GM21786 (cell line): ENCODE measurements around the gene BANP.
"Not testable (repeated sequence)": the region's sequence is repeated elsewhere in the genome, so short reads cannot be mapped to it uniquely, and the experiment has no call there.

ENCODE experiments used
- ATAC-seq: cut with Tn5 transposase; IDR thresholded peaks from one replicate; pipeline ENCODE4 v1.9.1; 2021; ENCODE audit not compliant: unreplicated experiment

BANP gene

DNA sequence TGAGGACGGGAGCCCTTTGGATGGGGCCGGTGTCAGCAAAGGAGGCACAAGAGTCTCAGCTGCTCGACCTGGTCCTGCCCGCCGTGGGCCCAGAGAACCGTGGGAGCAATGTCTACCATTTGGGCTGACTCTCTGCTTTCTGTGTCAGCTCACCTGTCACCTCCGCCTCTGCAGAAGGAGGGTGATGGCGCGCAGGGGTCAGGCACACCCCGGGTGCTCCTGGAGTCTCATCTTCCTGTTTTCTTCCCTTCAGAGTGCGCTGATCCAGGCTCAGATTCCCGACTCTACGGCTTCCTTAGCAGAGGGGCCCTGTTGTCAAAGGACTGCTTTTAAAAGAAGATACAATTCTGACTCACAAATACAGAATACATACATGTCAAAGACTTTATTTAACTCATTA, 167.1 kb downstream of the BANP start:
- no peak for ATAC-seq

DNA sequence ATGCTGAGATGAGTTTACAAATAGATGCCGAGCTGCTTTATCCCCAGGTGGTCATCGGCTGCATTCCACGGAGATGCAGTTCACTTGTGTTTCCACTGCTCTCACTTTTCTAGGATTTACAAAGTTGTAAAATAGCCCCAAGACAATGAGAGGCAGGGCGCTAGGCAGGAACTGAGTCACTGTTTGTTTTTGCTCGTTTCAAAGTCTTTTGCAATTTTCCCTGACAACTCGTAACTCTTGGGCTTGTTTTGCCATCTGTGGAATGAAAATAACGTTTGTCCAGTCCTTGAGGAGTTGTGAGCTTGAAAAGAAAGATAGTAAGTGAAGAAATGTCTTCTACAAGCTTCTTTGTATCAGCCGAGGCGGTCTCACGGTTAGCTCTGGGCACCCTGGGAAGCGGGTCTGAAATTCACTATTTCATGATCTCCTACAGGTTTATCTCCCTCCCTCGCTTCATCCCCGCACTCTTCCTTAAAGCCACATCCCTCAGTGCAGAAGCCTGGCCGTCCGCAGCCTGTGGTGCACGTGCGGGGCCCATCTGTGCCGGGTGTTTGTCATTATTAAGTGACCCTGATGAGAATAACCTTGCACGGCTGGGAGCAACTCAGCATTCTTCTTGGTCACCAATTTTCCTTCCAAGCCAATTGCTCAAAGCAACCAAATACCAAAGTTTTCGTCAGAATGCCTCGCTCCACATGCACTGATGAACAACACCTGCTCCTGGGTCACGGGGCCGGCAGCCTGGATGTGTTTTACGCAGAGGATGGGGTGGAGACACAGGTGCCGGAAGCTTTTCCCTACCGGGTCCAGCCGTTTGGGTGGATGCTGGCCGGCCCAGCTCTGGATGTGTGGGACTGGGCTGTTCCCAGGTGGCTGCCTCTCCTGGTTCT, 167.9 kb downstream of the BANP start:
- not testable (repeated sequence) for ATAC-seq

DNA sequence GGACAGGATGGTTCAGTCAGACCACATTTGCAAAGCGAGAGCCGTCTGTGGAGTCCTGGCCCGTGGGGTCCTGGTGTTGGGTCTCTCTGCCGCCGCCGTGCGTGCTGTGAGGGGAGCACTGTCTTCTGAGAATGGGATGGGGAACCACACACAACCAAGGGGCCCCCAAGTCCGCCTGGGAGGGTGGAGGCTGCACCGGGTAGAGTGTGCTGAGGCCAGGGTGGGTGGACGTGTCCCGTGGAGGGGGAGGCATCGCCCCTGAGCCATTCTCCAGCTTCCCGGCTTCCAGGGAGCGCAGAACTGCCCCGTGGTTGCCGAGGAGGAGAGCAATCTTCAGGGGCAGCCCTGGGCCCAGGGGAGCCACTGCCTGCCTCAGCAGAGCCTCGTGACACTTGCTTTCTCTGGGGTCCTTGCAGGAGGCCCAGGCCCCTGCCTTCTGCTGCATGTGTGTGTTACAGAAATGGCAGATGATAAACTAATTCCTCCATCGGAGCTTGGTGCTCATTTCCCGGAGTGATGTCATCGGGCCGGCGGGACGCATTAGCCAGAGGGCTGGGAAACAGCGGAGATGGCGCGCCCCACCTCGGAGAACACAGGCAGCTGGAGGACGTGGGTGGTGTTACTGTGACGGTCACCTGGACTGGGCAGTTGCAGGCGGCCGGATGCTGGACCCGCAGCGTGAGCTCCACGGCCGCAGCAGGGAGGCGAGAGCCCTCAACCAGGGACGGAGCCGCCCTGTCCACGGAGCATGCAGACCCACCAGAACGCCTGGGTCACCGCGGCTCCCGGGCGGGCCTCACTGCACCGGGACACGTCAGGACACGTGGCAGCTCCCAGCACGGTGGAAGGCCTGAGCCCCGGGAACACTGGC, 168.9 kb downstream of the BANP start:
- ATAC-seq, result not testable (repeated sequence)

DNA sequence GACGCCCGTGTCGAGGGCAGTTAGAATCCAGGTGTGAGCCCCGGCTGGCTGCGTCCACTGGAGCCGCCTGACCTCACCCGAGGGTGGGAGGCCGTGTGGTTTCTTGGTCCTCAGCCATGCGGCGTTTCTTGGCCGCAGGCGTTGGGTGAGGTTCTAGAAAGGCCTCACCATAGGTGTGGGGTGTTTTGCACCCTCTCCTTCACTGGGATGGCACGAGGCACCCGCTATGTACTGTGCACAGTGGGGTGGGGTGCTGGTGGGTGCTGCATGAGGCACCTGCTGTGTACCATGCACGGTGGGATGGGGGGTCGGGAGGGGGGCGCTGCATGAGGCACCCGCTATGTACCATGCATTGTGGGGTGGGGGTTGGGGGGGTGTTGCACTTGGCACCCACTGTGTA, 169.6 kb downstream of the BANP start:
- no peak for ATAC-seq

DNA sequence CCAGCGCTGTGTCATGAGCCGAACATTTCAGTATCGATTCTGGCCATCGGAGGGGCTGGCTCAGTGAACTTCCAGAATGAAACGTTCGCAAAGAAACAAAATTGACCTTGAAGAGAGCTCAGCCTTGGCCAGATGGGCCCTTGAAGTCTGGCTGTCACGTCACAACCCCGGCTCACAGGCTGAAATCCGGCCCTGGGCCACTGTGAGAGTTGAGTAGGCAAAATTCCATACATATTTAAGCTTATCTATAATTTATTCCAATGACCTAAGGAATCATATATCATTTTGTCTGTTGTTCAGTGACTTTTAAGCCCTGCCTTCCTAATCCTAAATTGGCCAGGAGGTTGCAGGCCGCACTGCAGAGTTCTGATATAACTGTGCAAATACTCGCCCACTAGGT, 170.2 kb downstream of the BANP start:
- not testable (repeated sequence) for ATAC-seq

DNA sequence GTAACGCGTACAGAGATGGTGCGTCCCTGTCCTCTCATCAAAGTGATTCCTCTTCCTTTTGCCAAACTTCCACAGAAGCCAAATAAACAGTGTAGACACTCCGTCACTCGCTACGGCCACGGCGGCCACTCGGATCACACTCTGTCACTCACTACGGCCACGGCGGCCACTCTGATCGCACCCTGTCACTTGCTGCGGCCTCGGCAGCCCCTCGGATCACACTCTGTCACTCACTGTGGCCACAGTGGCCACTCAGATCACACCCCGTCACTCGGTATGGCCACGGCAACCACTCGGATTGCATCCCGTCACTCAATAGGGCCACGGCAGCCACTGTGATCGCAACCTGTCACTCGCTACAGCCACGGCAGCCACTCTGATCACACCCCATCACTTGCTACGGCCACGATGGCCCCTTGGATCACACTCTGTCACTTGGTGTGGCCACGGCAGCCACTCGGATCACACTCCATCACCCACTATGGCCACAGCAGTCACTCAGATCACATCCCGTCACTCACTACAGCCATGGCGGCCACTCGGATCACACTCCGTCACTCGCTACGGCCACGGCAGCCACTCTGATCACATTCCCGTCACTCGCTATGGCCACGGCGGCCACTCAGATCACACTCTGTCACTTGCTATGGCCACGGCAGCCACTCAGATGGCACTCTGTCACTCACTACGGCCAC, 170.8 kb downstream of the BANP start:
- no peak for ATAC-seq
